ENCODE measurements around the gene RFTN2.
"Not testable (repeated sequence)": the region's sequence is repeated elsewhere in the genome, so short reads cannot be mapped to it uniquely, and the experiment has no call there.

The RFTN2 gene

DNA sequence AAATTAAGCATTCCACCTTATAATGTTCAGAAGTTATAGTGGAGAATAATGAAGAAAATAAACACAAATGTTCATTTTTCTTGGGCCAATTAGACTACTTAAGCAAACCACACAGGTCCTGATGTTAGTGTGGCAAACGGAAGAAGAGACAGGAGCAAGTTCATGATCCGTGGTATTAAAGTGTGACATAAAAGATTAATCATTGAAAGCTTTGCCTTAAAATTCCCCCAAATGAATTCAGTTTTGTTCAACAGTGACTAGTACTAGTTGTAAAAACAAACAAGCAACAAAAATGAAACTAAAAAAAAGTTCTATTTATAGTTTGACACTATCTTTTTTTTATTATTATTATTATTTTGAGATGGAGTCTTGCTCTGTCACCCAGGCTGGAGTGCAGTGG is 73.7 kb downstream of the RFTN2 start:
- DNase-seq: no peak

DNA sequence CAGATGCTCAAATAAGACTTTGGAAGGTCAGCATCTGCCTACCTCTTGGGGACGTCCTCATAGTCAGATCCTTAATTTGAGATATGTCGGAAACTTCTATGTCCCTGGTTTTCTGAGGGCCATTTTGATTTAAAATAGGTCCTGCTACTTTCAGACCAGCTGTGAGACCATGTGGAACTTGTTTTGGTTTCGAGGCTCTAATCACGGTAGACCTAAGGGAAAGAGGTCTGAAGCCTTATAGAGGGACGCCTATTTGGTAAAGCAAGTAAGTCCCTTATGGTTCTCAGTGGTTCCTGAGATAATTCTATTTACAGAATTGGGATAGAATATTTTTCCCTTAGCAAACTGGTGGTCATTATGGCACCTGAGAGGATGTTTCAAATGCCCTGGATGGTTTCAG is 75.1 kb downstream of the RFTN2 start:
- no peak for DNase-seq

DNA sequence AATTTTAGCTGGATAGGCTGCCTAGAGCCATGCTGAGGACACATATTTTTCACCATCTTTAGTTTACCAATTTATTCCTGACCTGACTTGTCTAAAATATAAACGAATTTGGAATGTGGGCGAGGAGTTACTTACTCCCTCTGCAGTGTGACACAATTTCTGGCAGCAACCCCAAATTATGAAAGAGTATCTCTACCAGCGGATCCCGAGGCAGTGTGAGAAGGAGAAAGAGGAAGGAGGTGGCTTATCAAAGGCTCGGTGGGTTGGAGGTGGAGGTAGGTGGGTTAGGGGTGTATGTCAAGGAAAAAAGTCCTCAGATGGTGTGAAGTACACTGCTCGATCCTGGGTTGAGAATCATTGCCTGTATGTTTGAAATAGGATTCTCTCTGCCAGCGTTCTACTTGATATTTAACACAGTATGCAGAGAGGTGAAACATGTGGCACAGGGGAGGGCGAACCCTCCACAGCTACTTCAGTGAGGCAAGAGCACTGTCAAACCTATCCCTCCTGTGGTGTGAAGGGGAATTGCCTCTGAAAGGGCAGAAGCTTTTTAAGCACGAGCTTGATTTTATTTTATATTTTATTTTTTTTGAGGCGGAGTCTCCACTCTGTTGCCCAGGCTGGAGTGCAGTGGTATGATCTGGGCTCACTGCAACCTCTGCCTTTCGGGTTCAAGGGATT is 76.0 kb downstream of the RFTN2 start:
- no peak for DNase-seq

DNA sequence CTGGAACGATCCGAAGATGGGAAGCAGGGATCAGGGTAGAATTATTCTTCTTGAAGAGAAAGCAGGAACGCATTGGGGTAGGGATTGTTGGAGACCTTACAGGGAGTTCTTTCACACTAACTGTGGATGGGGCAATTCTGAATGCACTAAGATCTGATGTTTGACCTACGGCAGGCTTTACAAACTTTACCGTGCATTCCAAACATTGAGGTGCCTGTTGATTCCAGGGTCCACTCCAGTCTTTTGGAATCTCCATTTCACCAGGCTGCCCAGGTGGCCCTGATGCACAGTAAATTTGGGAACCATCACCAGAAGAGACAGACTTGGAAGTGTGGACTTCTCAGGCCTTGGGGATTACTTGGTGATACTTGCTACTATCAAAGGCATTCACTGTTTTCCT is 76.9 kb downstream of the RFTN2 start:
- no peak for DNase-seq

DNA sequence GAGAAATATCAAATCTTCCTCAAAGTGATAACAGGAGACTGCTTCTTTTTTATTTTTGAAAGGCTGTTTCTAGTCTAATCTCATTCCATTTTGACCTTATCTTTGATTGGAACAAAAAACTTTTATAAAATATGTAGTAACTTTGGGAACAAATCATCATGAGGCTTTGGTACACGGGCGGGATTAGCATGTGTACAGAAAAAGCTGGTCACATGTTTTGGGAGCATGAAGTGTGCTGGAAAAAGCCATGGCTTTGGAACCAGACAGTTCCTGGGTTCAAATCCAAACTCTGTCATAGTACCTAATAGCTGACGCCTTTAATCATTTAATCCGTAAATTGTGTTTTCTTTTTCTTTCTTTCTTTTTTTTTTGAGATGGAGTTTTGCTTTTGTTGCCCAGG is 78.2 kb downstream of the RFTN2 start:
- no peak for DNase-seq

DNA sequence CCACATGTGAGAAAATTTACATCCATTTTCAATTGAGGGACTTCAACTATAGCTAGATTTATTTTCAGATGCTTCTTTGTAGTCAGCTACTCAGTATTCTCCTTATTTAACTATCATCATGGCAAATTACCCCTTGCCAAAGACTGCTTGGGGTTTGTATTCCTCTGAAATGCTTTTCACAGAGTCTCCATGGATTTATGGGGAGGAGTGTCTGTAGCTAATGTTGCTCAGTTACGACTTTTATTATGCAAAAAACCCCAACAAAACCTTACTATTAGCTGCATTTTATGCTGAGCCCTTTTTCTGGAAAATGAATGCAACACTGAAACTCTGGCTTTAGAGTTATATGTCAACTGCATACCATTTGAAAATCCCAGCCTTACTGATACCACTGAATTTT is 78.6 kb downstream of the RFTN2 start:
- no peak for DNase-seq

DNA sequence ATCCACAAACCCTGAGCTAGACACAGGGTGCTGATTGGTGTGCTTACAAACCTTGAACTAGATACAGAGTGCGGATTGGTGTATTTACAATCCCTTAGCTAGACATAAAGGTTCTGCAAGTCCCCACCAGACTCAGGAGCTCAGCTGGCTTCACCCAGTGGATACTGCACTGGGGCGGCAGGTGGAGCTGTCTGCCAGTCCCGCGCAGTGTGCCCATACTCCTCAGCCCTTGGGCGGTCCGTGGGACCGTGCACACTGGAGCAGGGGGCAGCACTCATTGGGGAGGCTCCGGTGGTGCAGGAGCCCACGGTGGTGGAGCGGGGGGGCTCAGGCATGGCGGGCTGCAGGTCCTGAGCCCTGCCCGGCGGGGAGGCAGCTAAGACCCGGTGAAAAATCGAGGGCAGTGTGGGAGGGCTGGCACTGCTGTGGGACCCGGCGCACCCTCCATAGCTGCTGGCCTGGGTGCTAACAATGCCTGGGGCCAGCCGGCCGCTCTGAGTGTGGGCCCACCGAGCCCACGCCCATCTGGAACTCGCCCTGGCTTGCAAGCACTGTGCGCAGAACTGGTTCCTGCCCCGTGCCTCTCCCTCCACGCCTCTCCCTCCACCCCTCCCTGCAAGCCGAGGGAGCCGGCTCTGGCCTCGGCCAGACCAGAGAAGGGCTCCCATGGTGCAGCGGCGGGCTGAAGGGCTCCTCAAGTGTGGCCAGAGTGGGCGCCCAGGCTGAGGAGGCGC is 83.9 kb downstream of the RFTN2 start:
- DNase-seq: no peak

DNA sequence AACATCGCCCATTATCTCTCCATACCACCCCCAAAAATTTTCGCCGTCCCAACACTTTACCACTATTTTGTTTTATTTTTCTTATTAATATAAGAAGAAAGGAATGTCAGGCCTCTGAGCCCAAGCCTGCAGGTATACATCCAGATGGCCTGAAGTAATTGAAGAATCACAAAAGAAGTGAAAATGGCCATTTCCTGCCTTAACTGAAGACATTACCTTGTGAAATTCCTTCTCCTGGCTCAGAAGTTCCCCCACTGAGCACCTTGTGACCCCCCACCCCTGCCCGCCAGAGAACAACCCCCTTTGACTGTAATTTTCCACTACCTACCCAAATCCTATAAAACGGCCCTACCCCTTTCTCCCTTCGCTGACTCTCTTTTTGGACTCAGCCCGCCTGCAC is 88.1 kb downstream of the RFTN2 start:
- DNase-seq: not testable (repeated sequence)

DNA sequence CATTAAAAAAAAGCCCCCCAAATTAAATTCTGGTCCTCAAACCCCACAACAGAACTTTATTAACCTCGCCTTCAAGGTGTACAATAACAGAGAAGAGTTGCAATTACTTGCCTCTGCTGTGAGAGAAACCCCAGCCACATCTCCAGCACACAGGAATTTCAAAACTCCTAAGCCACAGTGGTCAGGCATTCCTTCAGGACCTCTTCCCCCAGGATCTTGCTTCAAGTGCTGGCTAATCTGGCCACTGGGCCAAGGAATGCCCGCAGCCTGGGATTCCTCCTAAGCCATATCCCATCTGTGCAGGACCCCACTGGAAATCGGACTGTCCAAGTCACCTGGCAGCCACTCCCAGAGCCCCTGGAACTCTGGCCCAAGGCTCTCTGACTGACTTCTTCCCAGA is 95.2 kb downstream of the RFTN2 start:
- not testable (repeated sequence) for DNase-seq

DNA sequence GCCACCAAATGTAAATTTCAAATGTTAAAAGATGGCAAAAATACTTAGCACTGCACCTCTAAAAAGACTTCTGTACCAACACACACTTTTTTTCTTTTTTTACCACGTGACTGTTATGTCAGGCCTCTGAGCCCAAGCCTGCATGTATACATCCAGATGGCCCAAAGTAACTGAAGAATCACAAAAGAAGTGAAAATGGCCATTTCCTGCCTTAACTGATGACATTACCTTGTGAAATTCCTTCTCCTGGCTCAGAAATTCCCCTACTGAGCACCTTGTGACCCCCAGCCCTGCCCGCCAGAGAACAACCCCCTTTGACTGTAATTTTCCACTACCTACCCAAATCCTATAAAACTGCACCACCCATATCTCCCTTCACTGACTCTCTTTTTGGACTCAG is 97.1 kb downstream of the RFTN2 start:
- not testable (repeated sequence) for DNase-seq

DNA sequence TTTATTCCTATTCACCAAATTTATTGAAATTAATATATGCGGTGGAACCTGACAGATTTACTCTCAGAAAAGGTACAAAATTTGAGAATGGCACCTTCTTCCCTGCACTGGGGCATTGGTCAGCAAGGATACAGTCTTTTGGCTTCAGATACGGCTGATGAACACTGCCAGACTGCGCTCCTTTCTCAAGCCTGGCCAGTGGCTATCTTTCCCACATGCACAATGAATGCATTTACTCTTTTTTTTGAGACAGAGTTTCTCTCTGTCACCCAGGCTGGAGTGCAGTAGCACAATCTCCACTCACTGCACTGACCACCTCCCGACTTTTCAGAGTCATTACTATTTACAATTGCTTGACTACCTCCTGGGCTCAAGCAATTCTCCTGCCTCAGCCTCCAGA is 97.9 kb downstream of the RFTN2 start:
- no peak for DNase-seq

DNA sequence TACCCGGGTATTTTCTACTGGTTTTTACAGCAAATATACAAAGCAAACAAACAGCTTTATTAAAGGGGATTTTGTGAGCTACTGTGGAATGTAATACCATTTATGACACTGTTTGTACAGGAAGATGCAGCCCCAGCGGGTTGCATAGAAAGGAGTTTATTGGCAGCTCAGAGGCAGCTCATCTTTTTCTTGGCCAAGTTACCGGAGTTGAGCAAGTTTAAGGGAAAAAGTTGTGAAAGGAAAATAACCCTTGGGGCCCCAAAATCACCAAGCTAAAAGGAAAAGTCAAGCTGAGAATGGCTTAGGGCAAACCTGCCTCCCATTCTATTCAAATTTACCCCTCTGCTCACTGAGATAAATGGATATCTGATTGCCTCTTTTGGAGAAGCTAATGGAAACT is 98.8 kb downstream of the RFTN2 start:
- DNase-seq: peak; percentile 47

DNA sequence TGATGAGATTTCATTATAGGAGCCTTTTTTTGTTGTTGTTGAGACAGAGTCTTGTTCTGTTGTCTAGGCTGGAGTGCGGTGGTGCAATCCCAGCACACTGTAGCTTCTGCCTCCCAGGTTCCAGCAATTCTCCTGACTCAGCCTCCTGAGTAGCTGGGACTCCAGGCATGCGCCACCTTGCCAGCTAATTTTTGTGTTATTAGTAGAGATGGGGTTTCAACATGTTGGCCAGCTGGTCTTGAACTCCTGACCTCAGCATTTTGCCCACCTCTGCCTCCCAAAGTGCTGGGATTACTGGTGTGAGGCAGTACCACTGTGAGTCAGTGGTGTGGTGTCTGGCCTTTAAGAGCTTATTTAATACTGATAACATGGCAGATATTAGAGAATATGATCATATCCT is 99.4 kb downstream of the RFTN2 start:
- peak; percentile 11 for DNase-seq

DNA sequence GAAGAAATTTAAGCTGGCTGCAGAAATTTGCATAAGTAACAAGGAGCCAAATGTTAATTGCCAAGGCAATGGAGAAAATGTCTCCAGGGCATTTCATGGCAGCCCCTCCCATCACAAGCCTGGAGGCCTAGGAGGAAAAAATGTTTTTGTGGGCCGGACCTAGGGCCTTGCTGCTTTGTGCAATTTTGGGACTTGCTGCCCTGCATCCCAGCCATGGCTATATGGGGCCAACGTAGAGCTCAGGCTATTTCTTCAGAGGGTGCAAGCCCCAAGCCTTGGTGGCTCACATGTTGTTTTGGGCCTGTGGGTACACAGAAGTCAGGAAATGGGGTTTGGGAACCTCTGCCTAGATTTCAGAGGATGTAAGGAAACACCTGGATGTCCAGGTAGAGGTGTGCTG is 101.8 kb downstream of the RFTN2 start:
- no peak for DNase-seq

DNA sequence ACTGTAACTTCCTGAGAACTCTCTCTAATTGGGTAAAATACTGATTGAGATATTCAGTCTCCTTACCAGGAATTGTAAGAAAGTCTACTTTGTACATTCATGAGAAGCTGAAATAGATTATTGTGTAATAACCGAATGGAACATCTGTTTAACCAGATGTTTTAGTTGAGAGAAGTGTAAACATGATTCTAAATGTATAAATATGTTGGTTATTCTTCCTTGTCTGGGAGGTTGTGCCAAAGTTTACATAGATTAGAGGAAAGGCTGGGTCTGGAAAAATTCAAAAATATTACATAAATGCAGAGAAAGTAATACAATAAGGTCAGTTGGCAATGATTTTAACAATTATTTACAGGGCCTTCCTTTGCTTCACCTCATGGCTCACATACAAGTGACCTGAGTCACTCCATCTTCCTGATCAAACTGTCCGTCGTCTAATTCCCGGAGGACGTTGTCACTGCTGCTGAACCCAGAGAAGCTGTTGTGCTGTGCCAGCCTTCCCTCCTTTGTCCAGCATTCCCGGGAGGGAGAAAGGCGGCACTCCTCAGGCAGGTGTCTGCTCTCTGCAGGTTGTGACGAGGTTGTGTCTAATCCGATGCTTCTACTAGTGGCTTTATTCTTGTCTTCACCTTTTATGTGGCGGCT is 103.6 kb downstream of the RFTN2 start:
- DNase-seq: peak; percentile 44

DNA sequence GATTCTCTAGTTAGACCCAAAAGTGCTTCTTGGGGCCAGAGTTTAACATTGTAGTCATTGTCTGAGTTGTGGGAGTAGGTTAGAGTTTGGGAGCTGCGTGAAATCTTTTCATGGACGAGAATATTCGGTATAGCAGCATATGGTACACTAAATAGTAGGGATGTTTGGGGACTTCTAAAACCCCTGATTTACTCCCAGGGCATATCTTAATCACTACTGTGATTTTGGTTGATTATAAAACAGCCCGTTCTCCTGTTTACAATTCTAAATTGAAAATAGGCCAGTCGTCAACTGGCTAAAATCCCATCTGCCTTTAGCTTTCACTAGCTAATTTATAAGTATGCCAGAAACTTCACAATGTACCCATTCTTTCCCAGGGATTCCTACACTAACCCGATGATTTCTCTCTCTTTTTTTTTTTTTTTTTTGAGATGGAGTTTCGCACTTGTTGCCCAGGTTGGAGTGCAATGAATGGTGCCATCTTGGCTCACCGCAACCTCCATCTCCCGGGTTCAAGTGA is 115.2 kb downstream of the RFTN2 start:
- no peak for DNase-seq

DNA sequence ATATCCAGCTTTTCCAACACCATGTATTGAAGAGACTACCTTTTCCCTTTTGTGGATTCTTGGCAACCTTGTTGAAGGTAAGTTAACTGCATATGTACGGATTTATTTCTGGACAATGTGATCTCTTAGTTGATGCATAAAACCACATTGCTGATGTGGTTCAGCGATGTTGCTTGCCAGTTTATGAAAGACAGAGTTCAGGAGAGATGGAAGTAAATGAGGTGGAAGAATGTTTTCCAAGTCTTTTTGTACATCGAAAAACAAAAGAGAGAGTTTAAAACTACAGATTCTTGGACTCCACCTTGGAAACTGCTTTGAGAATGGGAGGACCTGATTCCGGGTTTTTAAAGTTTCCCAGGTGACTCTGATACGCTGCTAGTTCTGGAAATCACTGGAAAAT is 115.7 kb downstream of the RFTN2 start:
- DNase-seq: no peak

DNA sequence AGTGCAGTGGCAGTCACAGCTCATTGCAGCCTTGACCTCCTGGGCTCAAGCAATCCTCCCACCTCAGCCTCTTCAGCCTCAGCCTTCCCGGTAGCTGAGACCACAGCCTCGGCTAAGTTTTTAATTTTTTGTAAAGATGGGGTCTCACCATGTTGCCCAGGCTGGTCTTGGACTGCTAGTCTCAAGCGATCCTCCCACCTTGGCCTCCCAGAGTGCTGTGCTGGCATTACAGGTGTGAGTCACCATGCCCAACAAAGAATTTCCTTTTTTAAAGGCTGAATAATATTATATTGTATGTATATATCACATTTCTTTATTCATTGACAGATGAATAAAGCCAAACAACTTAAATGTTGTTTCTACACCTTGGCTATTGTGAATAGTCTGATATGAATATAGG is 117.0 kb downstream of the RFTN2 start:
- no peak for DNase-seq

DNA sequence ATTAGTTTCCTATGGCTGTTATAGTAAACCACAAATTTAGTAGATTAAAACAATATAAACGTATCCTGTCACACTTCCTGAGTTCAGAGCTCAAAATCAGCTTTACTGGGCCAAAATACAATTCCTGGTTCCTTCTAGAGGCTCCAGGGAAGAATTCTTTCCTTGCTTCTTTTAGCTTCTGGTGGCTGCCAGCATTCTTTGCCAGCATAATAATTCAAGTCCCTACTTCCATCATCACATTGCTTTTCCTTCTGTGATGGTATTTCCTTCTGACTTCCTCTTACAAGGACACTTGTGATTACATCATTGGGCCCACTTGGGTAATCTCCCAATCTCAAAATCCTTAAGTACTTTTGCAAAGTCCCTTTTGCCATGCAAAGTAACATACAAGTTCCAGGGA is 118.9 kb downstream of the RFTN2 start:
- peak; percentile 45 for DNase-seq

DNA sequence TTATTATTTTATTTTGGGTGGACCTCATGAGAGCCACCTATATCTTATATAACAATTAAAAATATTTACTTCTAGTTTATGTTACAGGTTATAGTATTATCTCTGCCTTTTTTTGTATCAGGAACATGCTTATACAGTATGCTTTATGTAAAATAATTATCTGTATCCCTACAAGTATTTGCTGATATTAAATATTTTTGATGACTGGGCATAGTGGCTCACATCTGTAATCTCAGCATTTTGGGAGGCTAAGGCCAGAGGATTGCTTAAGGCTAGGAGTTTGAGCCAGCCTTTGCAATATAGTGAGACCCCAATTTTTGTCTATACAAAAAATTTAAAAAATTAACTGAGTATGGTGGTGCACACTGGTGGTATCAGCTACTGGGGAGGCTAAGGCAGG is 119.9 kb downstream of the RFTN2 start:
- DNase-seq: no peak

DNA sequence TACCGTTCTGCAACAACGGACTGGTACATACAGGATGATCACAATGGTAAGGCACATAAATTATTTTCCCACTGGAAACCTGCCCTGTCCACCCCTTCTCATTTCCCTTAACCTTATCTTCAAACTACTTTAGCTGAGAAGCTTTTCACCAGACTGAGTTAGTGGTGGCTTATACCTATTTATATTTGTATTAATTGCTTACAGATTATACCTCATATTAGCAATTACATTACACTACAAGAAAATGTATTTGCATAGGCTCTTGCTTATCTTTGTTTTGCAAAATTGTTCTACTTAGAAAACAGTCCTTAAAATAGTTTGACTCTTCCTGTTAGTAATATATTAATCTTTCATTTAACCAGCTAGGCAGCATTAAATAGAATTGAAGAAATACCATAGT is 124.1 kb downstream of the RFTN2 start:
- not testable (repeated sequence) for DNase-seq

DNA sequence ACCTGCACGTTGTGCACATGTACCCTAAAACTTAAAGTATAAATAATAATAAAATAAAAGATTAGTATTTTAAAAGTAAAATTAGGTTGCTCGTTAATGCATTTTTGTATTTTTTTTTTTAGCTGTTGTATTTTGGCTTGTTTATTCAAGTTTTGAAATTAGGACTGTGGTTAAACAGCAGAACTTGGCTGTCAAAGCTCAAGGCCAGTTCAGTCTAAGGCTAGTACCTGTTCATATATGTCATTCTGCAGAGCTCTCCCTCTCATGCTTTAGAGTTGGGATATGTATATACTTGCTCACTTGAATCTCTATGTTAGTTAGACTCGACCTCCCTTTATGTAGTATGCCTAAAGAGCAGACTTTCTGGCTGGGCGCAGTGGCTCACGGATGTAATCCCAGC is 126.8 kb downstream of the RFTN2 start:
- no peak for DNase-seq

DNA sequence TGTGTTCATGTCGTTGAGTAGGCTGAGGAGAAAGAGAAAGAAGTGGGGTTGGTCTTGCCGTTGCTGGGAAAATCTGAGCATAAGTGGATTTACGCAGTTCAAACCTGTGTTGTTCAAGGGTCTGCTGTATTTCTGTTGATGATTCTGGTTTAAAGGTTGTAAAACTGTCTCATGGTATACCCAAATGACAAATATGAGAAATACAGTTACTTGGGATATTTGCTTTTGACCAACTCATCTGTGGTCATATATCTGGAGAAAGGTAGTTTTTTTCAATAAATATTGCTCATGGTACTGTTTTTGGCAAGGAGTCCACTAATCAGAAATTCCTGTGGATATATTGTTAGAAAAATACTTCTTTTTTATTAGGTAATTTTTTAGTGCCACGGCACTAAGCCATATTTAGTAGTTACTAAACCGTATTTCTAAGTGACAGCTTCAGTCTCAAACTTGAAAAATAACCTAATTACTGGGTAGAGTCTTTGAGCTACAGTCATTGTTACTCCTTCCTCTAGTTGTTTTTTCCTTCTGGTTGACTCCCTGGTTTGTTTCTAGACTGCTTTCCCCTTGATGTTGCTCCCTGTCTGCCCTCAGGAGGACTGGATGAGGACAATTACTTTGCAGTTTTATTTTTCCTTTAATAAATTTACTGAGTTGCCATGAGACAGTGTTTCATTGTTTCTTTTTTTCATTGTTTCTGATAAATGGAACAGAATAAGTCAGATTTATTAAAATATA is 128.1 kb downstream of the RFTN2 start:
- no peak for DNase-seq
